Activated CD4-positive, alpha-beta T cell treated with anti-CD3 and anti-CD28 coated beads for 24 hours (primary cell): ENCODE measurements around the gene ST6GALNAC1.

ENCODE experiments used
- DNase-seq, 2 donors: peaks; one replicate each; pipeline ENCODE4 v3.0.0-alpha.2; 2020; ENCODE audit warnings: low read depth in 2 of 2

Gene ST6GALNAC1

DNA sequence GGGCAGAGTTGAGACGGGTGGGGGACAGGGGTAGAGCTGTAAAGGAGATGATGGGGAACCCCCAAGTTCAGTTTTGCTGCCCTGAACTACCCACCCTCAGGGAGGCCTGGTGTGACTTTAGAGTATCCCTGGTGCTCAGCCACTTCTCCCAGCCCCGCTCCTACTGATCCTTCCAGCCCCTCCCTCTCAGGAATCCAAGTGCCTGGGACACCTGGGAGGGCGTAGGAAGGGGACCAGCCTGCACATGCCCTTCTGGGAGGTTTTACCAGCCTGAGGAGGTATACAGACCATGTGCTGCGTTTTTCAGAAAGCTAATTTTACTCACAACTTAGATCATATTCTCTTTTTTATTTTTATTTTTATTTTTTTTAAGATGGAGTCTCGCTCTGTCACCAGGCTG lies 62.0 kb downstream of the ST6GALNAC1 start:
- DNase-seq = no peak

DNA sequence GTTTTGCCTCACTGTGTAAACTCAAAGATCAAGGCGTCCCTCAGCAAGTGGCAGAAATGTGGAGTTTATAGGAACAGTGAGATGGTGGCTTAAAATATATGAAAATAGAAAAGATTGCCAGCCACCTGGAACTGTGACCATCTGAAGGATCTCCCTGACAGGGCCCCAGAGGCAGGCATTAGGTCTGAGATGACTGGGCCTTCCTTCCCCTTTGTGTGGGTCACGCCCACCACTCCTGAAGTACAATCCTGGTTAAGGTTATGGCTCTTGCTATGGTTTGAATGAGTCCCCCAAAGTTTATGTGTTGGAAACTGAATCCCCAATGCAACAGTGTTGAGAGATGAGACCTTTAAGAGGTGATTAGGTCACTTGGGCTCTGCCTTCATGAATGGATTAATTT lies 64.3 kb downstream of the ST6GALNAC1 start:
- no peak for DNase-seq

DNA sequence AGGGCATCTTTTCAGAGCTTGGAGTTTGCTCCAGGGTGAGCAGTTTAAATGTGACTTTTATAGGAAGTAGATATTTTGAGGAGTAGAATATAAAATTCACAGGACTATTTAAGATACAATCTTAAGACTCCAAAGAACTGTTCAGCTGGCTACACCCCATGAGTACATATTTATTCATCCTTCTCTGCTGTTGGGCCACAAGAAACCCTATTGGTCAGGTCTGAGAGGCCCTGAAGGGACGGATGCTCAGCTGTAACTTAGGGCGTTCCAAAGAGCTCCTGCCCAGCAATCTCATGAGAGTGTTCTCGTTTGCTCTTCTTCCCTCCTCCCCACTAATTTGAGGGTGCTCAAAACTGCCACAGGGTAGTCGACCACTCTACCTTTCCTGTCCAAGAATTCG lies 65.2 kb downstream of the ST6GALNAC1 start:
- no peak for DNase-seq

DNA sequence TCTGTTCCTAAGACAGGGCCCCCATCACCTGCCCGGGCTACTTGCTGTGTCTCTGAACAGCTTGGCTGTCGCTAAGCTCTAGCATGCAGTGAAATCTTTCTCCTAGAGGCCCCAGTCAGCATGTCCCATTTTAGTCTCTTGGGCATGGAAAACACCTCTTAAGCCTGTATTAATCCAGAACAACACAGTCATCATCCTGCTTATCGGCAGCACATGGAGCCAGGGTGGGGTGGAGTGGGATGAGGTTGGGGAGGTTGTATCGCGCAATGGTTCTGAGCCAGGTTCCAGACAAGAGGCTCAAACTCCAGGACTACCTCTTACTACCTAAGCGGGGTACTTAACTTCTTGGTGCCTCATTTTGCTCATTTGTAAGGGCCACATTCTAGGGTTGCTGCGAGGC lies 65.7 kb downstream of the ST6GALNAC1 start:
- no peak for DNase-seq

DNA sequence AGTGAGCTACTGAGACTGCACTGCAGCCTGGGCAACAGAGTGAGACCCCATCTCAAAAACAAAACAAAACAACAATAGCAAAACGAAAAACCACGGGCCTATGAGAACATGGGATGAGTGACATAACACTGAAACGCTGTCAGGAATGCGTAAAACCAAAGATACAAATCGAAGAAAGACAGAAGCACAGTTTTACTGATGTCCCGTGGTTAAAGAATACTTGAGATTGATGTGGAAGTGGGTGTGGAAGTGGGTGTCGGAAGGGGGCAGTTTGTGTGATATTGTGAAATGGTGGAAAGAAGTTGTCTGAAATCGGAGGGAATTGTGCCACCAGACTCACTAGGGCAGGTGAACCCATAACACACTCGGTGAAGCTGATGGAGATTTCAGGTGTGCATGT lies 67.4 kb downstream of the ST6GALNAC1 start:
- no peak for DNase-seq

DNA sequence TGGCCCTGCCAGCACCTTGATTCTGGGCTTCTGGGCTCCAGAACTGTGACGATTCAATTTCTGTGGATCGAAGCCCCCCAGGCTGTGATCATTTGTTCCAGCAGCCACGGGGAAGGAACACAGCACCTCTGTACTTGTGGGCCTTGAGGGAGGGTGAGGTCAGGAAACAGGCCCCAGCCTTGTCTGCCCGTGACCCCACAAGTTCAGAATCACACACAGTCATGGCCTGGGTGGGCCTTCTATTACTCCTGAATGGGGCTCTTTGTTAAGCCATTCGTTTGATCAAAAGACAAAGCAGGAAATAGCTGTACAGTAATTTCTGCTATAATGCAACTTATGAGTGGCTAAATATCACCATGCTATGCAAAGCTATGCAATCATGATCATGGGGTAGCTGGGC lies 68.0 kb downstream of the ST6GALNAC1 start:
- no peak for DNase-seq
